BJ (cell line): ENCODE data around the gene CSF2RB. TPM values are rescaled to one million over a fixed set of nuclear protein-coding genes. Genes with fewer than 3 reads are reported as not detected.

Source experiments
- CTCF ChIA-PET: fragments of 350-600 bp; formaldehyde crosslinking; extraction: SDS; loops from one replicate; lab custom pipeline; 2021; ENCODE audit warnings: antibody characterized with exemption, inconsistent platforms; lab: Yijun Ruan, JAX
- POLR2A ChIA-PET: fragments of 300-600 bp; sonication (Branson Sonifier 250); formaldehyde crosslinking; extraction: SDS; loops from one replicate; lab custom pipeline; 2021; ENCODE audit warnings: antibody characterized with exemption; lab: Charles Lee
- DNase-seq: peaks from one replicate; pipeline ENCODE4 v3.0.0-alpha.2; 2011; ENCODE audit warnings: low read depth
- H3K27me3 ChIP-seq: 2 replicates; pipeline ENCODE4 v1.6.0; 2011; ENCODE audit warnings: low read length; ENCODE audit not compliant: control insufficient read depth, insufficient read depth
- H3K36me3 ChIP-seq: 2 replicates; pipeline ENCODE4 v1.5.1; 2011; ENCODE audit warnings: low read length; ENCODE audit not compliant: control insufficient read depth, insufficient read depth
- H3K4me3 ChIP-seq: 2 replicates; pipeline ENCODE4 v1.5.1; 2011; ENCODE audit warnings: low read depth, mild to moderate bottlenecking, control low read depth, low read length
- CTCF ChIP-seq: IDR thresholded peaks from 2 replicates; pipeline ENCODE4 v1.5.1; 2011; ENCODE audit warnings: low read depth, mild to moderate bottlenecking, control low read depth, inconsistent platforms, low read length, moderate library complexity; ENCODE audit not compliant: insufficient read depth
- polyA plus RNA-seq: library from polyadenylated mRNA; depleted of rRNA; stranded (reverse); fragments of >200 nt; gene quantifications from 2 replicates; pipeline ENCODE4 v1.2.3, GENCODE V29; 2011

Gene CSF2RB
- polyA plus RNA-seq, 1 experiment, result 0.02 TPM

GRCh38 chr22:36928786-36929535, 15.5 kb downstream of the CSF2RB start:
- Histone ChIP-seq H3K27me3 (peaks cover 16% of the 10 kb centered on the region), H3K4me3 (no peak overlapping the region), H3K36me3 (no peaks in the 10 kb centered on the region)
- no peak for TF ChIP-seq CTCF
- CTCF ChIA-PET, result no interaction called here
- no peak for DNase-seq
- POLR2A ChIA-PET, result no interaction called here

DNA sequence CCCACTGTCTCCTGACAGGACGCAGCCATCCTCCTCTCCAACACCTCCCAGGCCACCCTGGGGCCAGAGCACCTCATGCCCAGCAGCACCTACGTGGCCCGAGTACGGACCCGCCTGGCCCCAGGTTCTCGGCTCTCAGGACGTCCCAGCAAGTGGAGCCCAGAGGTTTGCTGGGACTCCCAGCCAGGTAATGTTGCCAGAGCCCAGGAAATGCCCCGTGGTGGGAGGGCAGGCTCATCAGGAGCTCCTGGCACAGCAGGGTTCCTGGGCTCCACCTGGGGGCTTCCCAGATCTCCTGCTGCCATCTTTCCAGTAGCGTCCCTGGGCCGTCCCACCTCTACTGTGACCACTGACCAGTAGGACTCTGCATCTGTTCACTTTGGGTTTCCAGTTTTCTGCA, 16.2 kb downstream of the CSF2RB start:
- H3K4me3 ChIP-seq, result no peak overlapping the region
- H3K27me3 ChIP-seq, result peaks cover 16% of the 10 kb centered on the region

GRCh38 chr22:36930041-36930935, 16.9 kb downstream of the CSF2RB start:
- no peak for TF ChIP-seq CTCF
- ChIA-PET POLR2A (no interaction called here), CTCF (no interaction called here)
- DNase-seq, result no peak
- Histone ChIP-seq H3K4me3 (no peak overlapping the region), H3K27me3 (peaks cover 16% of the 10 kb centered on the region), H3K36me3 (no peaks in the 10 kb centered on the region)

More for the DNA sequence above, 16.2 kb downstream of the CSF2RB start:
- CTCF ChIA-PET, result no interaction called here
- POLR2A ChIA-PET, result no interaction called here
- no peak for TF ChIP-seq CTCF
- DNase-seq, result no peak
- H3K36me3 ChIP-seq, result no peaks in the 10 kb centered on the region

DNA sequence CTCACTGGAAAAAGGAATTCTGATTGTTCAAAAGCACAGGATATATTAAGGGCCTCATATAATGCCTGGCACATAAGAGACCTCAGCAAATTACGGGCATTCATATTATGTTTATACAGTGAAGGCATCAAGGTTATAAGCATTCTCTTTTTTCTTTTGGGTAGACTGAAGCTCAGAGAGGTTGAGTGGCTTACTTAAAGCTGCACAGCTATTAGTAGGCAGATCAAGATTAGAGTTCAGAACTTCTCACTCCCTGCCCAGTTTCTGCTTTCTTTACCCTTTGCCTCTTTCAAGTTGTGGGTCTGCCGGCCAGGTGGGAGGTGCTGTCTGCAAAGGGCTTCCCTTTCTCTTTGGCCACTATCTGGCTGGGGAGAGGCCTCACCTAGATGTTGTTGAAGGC, 18.0 kb downstream of the CSF2RB start:
- no peaks in the 10 kb centered on the region for H3K36me3 ChIP-seq
- CTCF ChIA-PET, result no interaction called here
- no peak for DNase-seq
- H3K27me3 ChIP-seq, result peaks cover 16% of the 10 kb centered on the region
- POLR2A ChIA-PET, result no interaction called here
- H3K4me3 ChIP-seq, result no peak overlapping the region
- no peak for TF ChIP-seq CTCF
